Activated CD4-positive, alpha-beta T cell treated with anti-CD3 and anti-CD28 coated beads for 4 hours (primary cell): ENCODE measurements around the gene EMC8.
"Not testable (repeated sequence)": the region's sequence is repeated elsewhere in the genome, so short reads cannot be mapped to it uniquely, and the experiment has no call there.

Experiments used
- DNase-seq, 2 donors: peaks; one replicate each; pipeline ENCODE4 v3.0.0-alpha.2; 2020

The EMC8 gene

DNA sequence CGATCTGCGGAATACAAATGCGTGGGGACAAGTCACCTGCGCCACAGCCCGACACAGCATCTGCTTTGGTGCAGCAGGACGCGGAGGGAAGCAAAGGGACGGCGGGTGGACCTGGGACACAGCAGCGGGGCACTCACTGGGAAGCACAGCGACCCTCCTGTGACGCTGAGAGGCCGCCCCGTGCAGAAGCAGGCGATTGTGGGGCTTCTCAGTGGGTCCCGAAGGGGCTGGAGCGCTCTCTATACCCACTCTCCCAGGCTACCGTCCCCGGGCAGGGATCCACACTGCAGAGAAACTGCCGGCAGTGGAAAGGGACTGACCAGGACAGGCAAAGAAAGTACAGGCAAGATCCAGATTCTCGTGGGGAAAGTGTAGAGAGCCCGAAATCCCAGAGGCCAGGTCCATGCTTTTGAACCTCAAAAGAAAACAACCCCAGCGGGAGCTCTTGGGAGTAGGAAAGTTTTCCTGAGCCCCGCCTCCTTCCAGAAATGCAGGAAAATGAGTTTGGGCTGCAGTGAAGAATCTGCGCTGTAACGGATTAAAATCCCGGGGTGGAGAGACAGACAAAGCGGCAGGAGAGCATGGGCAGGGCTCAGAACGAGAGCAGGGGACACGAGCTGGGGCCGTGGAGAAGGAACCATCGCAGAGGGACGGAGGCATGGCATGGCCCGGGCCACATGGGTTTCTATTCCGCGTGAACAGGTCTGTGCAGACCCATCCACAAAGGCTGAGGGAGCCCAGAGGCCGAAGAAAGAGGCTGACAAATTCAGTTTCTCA, 12.9 kb upstream of the EMC8 start:
- no peak for DNase-seq

DNA sequence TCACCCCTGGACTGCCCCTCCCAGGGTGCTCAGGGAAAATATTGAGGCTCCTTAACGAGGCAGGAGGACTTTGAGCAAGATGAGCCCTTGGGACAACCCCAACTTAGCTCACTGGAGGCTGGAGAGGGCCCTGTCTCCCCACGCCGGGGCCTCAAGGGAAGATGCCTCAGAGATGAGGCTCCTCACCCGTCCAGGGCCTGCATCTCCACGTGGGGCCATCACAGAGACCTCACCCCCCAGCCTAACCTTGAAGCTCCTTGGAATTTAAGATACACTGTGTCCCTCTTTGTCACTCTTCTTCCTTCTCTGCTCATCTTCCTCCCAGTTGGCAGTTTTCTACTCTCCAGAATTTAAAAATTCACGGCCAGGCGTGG, 11.4 kb upstream of the EMC8 start:
- DNase-seq = no peak

DNA sequence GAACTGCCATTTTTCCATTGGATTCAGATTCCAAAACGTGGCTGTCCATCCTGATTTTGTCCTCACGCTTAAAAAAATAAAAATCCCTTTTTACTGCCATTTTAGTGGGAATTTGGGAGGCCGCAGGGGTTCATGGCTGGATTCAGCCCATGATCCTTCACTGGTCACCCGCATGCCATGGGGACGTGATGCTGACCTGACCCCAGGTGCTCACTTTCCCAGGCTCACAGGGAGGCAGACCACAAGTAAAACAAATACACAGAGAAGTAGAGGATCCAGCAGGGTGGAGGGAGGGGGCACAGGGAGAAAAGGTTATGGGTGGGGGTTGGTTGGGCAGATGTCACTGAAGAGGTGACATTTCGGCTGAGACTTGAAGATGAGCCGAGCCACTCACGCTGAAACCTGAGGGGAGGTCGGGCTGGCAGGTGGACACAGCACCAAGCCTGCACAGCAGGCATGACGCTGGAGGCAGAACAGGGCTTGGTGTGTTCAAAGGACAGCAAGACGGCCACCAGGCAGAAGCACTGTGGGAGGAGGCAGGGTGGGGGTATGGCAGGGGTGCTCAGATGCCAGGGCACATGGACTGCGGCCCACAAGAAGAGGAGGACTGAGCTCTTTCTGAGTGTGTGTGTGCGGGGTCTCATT, 10.9 kb upstream of the EMC8 start:
- no peak for DNase-seq

GRCh38 chr16:85809645-85810044, 10.3 kb upstream of the EMC8 start:
- DNase-seq = no peak

DNA sequence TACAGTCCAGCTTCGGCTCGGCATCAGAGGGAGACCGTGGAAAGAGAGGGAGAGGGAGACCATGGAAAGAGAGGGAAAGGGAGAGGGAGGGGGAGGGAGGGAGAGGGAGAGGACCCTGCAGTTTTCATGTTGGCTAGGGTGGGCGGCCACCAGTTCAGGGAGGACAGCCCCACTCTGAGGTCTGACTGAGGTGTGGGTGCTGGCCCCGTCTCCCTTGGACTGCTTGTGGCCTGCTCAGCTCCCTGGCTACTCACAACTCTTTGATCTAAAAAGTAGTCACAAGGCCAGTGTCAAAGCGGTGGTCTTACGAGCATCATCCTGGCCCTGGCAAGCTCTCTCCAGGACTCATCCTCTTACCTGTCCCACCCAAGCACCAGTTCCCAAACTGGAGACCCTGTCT, 9.6 kb upstream of the EMC8 start:
- DNase-seq = no peak

DNA sequence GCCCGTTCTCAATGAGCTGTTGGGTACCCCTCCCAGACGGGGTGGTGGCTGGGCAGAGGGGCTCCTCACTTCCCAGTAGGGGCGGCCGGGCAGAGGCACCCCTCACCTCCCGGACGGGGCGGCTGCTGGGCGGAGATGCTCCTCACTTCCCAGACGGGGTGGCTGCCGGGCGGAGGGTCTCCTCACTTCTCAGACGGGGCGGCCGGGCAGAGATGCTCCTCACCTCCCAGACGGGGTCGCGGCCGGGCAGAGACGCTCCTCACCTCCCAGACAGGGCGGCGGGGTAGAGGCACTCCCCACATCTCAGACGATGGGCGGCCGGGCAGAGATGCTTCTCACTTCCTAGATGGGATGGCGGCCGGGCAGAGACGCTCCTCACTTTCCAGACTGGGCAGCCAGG, 8.8 kb upstream of the EMC8 start:
- not testable (repeated sequence) for DNase-seq

DNA sequence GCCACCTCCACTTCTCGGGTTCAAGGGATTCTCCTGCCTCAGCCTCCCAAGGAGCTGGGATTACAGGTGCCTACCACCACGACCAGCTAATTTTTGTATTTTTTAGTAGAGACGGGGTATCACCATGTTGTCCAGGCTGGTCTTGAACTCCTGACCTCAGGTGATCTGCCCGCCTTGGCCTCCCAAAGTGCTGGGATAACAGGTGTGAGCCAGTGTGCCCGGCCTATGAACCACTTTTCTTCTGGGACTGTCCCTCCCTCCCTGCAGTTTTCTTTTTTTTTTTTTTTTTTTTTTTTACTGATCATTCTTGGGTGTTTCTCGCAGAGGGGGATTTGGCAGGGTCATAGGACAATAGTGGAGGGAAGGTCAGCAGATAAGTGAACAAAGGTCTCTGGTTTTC, 8.0 kb upstream of the EMC8 start:
- DNase-seq = not testable (repeated sequence)

- no peak for DNase-seq
Observed at GRCh38 chr16:85806539-85806938, 7.2 kb upstream of the EMC8 start.

GRCh38 chr16:85805442-85806045, 6.2 kb upstream of the EMC8 start:
- no peak for DNase-seq

DNA sequence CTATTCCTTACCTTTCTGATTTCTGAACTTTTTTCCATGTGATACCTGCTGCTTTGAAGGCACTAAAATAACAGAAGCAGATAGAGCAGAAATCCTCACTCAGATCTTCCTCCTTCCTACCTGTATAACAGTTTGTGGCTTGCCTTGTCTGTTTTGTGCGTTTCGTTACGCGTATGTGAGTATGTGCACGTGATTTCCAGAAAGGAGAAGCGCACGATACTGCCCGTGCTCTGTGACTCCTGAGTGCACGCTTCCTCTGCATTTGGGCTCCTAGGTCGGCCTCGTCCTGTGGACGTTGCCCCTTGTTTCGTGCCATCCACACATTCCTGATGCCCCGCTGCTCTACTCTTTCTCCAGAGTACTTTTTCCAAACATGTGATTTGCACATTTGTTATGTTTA, 4.2 kb upstream of the EMC8 start:
- no peak for DNase-seq

DNA sequence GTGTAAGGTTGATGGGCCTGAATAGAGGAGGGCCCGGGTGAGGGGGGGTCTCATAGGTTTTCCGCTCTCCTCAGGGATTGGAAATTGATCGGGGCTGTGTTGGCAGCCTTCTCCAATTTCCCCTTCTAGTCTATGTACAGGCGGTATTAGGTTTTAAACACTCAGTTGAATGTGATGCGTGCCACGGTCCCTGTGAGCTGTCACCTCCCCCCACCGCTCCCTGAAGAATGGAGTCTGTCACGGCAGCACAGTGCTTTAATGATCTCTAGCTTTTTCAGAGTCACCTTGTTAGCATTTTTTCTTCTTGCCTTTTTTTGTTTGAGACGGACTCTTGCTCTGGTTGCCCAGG, 951 bp upstream of the EMC8 start:
- peak; percentile 29 to 35 for DNase-seq

GRCh38 chr16:85798901-85799496, 345 bp downstream of the EMC8 start:
- DNase-seq = peak in 1 of 2 donors; percentile 20

GRCh38 chr16:85798283-85798776, 1.0 kb downstream of the EMC8 start:
- DNase-seq = no peak

DNA sequence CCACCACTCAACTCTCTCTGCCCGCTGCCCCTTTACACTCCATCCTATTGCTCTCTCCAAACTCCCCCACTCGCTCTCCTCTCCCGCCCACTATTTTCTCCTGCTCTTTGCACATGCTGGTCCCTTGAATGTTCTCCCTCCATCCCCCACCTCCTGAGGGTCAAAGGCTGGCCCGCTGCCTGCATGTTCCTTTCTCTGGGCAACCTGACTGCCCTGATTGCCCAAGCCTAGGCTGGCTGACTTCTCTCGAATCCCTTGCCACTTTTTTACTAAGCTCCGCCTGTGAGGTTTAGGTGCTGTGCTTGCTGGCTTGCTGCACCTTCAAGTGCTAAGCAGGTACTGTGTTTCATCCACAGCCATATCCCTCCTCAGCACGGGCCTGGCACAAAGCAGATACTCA, 2.7 kb downstream of the EMC8 start:
- DNase-seq = no peak

DNA sequence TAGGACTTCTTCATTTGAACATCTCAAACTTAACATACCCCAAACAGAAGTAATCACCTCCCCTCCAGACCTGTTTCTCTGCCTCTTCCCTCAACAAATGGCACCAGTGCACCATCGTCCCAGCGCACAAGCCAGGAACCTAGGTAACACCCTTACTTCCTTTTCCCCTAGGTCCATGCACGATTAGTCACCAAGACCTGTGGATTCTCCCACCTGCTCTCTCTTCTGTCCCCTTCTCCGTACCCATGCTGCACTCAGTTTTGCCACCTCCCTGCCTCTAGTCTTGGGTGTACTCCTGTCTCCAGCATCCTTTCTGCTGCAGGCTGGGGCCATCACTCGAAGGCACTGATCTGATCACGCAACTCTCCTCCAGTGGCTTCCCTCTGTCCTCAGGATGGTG, 3.2 kb downstream of the EMC8 start:
- DNase-seq = no peak

DNA sequence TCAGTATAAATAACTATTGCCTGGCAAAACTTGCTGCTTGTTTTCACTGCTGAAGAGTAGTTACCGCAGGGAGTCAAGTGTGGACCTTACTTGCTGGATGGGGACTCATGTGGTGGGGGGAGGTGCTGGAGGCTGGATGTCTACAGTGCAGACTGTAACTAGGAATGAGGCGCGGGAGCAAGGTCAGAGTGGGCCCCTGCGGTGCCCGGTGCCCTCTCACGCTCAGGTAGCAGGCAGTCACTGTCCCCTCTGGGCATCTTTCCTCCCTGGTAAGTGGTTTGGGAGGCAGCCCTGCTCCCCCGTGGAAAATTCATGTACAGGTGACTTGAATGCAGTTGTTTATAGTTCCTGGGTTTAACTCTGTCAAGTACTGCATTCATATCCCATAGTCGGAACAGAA, 4.6 kb downstream of the EMC8 start:
- no peak for DNase-seq

DNA sequence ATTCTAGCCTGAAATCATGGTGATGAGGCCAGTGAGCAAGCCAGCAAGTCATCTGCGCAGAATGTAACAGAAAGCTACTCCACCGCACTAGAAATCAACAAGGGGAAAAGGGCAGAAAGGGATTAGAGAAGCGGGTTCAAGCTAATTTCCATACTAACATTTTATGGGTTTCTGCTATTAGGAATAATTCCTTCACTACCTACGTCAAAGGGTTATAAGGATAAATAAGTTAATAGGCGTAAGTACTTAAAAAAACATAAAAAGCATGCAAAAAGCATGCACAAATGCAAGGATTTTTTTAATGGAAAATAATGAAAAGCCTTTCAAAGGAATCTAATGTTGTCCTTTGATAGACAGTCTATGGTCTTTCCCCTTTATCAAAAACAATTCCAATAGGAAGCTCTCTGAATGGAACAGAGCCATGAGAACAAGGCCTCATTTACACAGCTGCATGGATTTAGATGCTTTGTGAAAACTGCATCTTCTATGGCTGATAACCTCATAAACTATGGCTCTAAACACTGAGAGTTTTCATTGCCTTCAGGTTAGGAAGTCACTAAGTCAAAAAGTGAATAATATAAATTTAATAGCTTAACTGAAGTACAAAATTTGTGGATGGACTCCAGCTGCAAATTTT, 5.6 kb downstream of the EMC8 start:
- DNase-seq = no peak

GRCh38 chr16:85789773-85790172, 9.6 kb downstream of the EMC8 start:
- DNase-seq = no peak

GRCh38 chr16:85788819-85789218, 10.5 kb downstream of the EMC8 start:
- no peak for DNase-seq

GRCh38 chr16:85785927-85786326, 13.4 kb downstream of the EMC8 start:
- no peak for DNase-seq

DNA sequence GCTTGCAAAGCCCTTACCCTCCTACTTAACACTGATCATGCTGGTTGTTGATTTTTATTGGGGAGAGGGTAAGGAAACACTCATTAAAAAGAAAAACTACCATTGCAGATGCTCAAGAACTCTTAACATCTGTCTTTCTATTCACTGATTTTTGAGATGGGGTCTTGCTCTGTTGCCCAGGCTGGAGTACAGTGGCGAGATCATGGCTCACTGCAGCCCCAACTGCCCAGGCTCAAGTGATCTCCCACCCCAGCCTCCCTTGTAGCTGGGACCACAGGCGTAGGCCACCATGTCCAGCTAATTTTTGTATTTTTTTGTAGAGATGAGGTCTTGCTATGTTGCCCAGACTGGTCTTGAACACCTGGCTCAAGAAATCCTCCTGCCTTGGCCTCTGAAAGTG, 14.5 kb downstream of the EMC8 start:
- no peak for DNase-seq

- DNase-seq = no peak
Observed at GRCh38 chr16:85783441-85783840, 15.9 kb downstream of the EMC8 start.

GRCh38 chr16:85782451-85782850, 16.9 kb downstream of the EMC8 start:
- no peak for DNase-seq
